ENCODE measurements around the gene SCD. TPM values are rescaled to one million over a fixed set of nuclear protein-coding genes. Genes with fewer than 3 reads are reported as not detected.

Gene SCD
- total and polyA plus RNA-seq, 2 of the 13 experiments (the other 11 are each of a cell fraction or from before 2014, with no cell fraction given): 492 to 512 TPM

DNA sequence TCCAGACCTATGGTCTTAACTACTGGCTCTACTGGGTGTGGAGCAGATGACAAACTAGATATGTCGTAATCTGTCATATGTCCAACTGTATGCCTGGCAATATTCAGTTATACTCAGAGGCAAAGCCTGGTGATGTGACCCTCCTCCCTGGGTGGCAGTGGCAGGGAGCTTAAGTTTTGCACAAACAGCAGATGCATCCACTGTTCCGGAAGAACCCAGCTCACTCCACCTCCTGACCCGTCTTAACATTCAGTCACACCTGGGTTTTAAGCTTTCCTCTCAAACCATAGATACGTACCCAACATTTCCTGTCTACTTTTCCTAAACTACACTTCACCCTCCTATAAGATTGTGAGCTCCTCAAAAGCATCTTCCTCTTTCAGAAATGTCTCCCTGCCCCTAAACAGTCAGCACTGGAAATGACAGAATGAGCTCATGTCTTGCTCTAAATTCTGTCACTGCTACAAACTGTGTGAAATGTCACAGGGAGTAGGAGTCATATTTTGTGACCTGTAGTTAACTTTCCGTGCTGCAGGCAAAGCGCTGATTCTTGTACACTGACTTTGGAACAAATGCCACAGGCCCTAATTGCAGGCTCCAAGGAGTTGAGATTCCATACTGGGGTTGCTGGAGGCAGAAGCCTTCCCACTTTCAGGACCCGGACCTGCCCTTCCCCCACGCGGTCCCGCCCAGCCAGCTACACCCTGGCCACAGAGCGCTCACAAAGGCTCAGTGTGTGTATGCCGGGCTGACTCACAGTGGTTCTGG lies 23.9 kb downstream of the SCD start (continued):
- TF ChIP-seq, protein P1, sequence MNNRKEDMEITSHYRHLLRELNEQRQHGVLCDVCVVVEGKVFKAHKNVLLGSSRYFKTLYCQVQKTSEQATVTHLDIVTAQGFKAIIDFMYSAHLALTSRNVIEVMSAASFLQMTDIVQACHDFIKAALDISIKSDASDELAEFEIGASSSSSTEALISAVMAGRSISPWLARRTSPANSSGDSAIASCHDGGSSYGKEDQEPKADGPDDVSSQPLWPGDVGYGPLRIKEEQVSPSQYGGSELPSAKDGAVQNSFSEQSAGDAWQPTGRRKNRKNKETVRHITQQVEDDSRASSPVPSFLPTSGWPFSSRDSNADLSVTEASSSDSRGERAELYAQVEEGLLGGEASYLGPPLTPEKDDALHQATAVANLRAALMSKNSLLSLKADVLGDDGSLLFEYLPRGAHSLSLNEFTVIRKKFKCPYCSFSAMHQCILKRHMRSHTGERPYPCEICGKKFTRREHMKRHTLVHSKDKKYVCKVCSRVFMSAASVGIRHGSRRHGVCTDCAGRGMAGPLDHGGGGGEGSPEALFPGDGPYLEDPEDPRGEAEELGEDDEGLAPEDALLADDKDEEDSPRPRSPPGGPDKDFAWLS (CRISPR knock-in tag; IDR thresholded peaks at IDR 0.05; ENCODE audit: borderline replicate concordance): no peak
- TF ChIP-seq SPEN (CRISPR knock-in tag; IDR thresholded peaks at IDR 0.05; ENCODE audit: low read depth): peak; percentile 57; the same call in 1 of the 2 replicates
- no peak for TF ChIP-seq TCF12 (IDR thresholded peaks at IDR 0.05)
- TF ChIP-seq TCF12 (CRISPR knock-in tag; IDR thresholded peaks at IDR 0.05): no peak
- TF ChIP-seq FOXP1 (IDR thresholded peaks at IDR 0.05): no peak
- TF ChIP-seq FOXP1 (CRISPR knock-in tag; IDR thresholded peaks at IDR 0.05): peak; percentile 41
- TF ChIP-seq SNRNP70 (IDR thresholded peaks at IDR 0.05; ENCODE audit: low read depth, low read length): no peak
- TF ChIP-seq, protein P2, sequence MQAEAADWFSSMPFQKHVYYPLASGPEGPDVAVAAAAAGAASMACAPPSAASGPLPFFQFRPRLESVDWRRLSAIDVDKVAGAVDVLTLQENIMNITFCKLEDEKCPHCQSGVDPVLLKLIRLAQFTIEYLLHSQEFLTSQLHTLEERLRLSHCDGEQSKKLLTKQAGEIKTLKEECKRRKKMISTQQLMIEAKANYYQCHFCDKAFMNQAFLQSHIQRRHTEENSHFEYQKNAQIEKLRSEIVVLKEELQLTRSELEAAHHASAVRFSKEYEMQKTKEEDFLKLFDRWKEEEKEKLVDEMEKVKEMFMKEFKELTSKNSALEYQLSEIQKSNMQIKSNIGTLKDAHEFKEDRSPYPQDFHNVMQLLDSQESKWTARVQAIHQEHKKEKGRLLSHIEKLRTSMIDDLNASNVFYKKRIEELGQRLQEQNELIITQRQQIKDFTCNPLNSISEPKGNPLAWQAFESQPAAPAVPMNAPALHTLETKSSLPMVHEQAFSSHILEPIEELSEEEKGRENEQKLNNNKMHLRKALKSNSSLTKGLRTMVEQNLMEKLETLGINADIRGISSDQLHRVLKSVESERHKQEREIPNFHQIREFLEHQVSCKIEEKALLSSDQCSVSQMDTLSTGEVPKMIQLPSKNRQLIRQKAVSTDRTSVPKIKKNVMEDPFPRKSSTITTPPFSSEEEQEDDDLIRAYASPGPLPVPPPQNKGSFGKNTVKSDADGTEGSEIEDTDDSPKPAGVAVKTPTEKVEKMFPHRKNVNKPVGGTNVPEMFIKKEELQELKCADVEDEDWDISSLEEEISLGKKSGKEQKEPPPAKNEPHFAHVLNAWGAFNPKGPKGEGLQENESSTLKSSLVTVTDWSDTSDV (CRISPR knock-in tag; IDR thresholded peaks at IDR 0.05): no peak
- TF ChIP-seq FOXC1 (CRISPR knock-in tag; IDR thresholded peaks at IDR 0.05; ENCODE audit: borderline replicate concordance): peak; percentile 19; the same call in 1 of the 2 replicates
- TF ChIP-seq BRCA1 (CRISPR knock-in tag; IDR thresholded peaks at IDR 0.05): no peak
- TF ChIP-seq, protein P3, sequence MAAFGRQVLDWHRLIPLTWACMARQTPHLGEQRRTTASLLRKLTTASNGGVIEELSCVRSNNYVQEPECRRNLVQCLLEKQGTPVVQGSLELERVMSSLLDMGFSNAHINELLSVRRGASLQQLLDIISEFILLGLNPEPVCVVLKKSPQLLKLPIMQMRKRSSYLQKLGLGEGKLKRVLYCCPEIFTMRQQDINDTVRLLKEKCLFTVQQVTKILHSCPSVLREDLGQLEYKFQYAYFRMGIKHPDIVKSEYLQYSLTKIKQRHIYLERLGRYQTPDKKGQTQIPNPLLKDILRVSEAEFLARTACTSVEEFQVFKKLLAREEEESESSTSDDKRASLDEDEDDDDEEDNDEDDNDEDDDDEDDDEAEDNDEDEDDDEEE (CRISPR knock-in tag; IDR thresholded peaks at IDR 0.05): 0 out of 2 replicates have a peak, but pooled peaks have one; percentile 18
- TF ChIP-seq, protein P4, sequence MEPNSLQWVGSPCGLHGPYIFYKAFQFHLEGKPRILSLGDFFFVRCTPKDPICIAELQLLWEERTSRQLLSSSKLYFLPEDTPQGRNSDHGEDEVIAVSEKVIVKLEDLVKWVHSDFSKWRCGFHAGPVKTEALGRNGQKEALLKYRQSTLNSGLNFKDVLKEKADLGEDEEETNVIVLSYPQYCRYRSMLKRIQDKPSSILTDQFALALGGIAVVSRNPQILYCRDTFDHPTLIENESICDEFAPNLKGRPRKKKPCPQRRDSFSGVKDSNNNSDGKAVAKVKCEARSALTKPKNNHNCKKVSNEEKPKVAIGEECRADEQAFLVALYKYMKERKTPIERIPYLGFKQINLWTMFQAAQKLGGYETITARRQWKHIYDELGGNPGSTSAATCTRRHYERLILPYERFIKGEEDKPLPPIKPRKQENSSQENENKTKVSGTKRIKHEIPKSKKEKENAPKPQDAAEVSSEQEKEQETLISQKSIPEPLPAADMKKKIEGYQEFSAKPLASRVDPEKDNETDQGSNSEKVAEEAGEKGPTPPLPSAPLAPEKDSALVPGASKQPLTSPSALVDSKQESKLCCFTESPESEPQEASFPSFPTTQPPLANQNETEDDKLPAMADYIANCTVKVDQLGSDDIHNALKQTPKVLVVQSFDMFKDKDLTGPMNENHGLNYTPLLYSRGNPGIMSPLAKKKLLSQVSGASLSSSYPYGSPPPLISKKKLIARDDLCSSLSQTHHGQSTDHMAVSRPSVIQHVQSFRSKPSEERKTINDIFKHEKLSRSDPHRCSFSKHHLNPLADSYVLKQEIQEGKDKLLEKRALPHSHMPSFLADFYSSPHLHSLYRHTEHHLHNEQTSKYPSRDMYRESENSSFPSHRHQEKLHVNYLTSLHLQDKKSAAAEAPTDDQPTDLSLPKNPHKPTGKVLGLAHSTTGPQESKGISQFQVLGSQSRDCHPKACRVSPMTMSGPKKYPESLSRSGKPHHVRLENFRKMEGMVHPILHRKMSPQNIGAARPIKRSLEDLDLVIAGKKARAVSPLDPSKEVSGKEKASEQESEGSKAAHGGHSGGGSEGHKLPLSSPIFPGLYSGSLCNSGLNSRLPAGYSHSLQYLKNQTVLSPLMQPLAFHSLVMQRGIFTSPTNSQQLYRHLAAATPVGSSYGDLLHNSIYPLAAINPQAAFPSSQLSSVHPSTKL (CRISPR knock-in tag; IDR thresholded peaks at IDR 0.05): peak; percentile 83
- no peak for TF ChIP-seq CENPX (CRISPR knock-in tag; IDR thresholded peaks at IDR 0.05)
- TF ChIP-seq, protein P5, sequence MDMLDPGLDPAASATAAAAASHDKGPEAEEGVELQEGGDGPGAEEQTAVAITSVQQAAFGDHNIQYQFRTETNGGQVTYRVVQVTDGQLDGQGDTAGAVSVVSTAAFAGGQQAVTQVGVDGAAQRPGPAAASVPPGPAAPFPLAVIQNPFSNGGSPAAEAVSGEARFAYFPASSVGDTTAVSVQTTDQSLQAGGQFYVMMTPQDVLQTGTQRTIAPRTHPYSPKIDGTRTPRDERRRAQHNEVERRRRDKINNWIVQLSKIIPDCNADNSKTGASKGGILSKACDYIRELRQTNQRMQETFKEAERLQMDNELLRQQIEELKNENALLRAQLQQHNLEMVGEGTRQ (IDR thresholded peaks at IDR 0.05; ENCODE audit: low read depth, low read length): no peak
- TF ChIP-seq, protein P5 (CRISPR knock-in tag; IDR thresholded peaks at IDR 0.05; ENCODE audit: borderline replicate concordance): no peak
- peak; percentile 38; the same call in 1 of the 2 replicates for TF ChIP-seq ZNF292 (CRISPR knock-in tag; IDR thresholded peaks at IDR 0.05; ENCODE audit: borderline replicate concordance, low read depth)
- no peak for TF ChIP-seq NKX3-1 (CRISPR knock-in tag; IDR thresholded peaks at IDR 0.05)
- no peak for TF ChIP-seq ZNF30 (CRISPR knock-in tag; IDR thresholded peaks at IDR 0.05)
